ENCODE measurements around the gene SMAD6. TPM values are rescaled to one million over a fixed set of nuclear protein-coding genes. Genes with fewer than 3 reads are reported as not detected.

The SMAD6 gene
- total and polyA plus RNA-seq, 2 experiments from 2014 or later, result 1.6 to 15.7 TPM

DNA sequence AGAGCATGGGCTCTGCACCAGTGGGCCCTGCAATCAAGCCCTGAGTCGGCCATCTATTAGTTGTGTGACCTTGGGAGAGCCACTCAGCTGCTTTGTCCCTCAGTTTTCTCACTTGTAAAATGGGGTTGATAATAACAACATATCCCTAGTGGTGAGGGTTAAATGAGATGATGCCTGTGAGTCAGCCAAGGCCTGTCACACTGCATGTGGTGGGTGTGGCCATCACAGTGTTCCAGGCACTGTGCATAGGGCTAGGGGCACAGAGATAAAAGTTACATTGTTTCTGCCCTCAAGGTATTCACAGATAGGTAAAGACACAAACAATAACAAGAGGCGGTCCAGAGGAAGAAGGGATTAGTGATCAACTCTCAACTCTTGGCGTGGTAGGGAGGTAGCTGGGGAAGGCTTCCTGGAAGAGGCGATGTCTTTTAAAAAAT, 19.5 kb downstream of the SMAD6 start (continued):
- TF ChIP-seq, protein P1, sequence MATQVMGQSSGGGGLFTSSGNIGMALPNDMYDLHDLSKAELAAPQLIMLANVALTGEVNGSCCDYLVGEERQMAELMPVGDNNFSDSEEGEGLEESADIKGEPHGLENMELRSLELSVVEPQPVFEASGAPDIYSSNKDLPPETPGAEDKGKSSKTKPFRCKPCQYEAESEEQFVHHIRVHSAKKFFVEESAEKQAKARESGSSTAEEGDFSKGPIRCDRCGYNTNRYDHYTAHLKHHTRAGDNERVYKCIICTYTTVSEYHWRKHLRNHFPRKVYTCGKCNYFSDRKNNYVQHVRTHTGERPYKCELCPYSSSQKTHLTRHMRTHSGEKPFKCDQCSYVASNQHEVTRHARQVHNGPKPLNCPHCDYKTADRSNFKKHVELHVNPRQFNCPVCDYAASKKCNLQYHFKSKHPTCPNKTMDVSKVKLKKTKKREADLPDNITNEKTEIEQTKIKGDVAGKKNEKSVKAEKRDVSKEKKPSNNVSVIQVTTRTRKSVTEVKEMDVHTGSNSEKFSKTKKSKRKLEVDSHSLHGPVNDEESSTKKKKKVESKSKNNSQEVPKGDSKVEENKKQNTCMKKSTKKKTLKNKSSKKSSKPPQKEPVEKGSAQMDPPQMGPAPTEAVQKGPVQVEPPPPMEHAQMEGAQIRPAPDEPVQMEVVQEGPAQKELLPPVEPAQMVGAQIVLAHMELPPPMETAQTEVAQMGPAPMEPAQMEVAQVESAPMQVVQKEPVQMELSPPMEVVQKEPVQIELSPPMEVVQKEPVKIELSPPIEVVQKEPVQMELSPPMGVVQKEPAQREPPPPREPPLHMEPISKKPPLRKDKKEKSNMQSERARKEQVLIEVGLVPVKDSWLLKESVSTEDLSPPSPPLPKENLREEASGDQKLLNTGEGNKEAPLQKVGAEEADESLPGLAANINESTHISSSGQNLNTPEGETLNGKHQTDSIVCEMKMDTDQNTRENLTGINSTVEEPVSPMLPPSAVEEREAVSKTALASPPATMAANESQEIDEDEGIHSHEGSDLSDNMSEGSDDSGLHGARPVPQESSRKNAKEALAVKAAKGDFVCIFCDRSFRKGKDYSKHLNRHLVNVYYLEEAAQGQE (IDR thresholded peaks at IDR 0.05; ENCODE audit: unreplicated experiment), result no peak

- no peaks in the 10 kb centered on the region; the same call in 2 of the 3 replicates for H3K4me1 Mint-ChIP-seq
- no peaks in the 10 kb centered on the region for H3K9me3 Mint-ChIP-seq
- Histone ChIP-seq H3K4me2 (no peak overlapping the region), H4K20me1 (replicated peaks; ENCODE audit: insufficient read depth) (no peaks in the 10 kb centered on the region), H3K36me3 (ENCODE audit: insufficient read depth) (no peaks in the 10 kb centered on the region; the same call in 1 of the 2 replicates), H3K79me2 (replicated peaks; ENCODE audit: insufficient read depth) (no peaks in the 10 kb centered on the region), H3K4me1 (ENCODE audit: insufficient read depth) (no peaks in the 10 kb centered on the region), H3K9me2 (ENCODE audit: insufficient read depth) (no peaks in the 10 kb centered on the region), H2AFZ (no peak overlapping the region), H3F3A (replicated peaks; ENCODE audit: low read depth) (no peaks in the 10 kb centered on the region), H3K27ac (ENCODE audit: low read depth) (no peak overlapping the region), H3K27me3 (ENCODE audit: insufficient read depth) (no peaks in the 10 kb centered on the region), H3K4me3 (no peak overlapping the region)
- H3K27ac Mint-ChIP-seq, result no peak overlapping the region
- ATAC-seq (no peak), DNase-seq (ENCODE audit: low spot score) (no peak)
- no peaks in the 10 kb centered on the region for H3K36me3 Mint-ChIP-seq (ENCODE audit: low read depth)
- peaks cover 2% of the 10 kb centered on the region for H3K27me3 Mint-ChIP-seq (ENCODE audit: insufficient read depth, low read depth, poor library complexity)
- no peak overlapping the region for H3K4me3 Mint-ChIP-seq
- TF ChIP-seq CREB1 (CRISPR knock-in tag; IDR thresholded peaks at IDR 0.05; ENCODE audit: low read depth) (no peak), STAT1 (IDR thresholded peaks at IDR 0.05; ENCODE audit: unreplicated experiment) (no peak), ZNF114 (CRISPR knock-in tag; IDR thresholded peaks at IDR 0.05) (no peak), ZNF462 (CRISPR knock-in tag; IDR thresholded peaks at IDR 0.05) (no peak), EZH2phosphoT487 (IDR thresholded peaks at IDR 0.05; ENCODE audit: unreplicated experiment) (no peak), EZH2 (IDR thresholded peaks at IDR 0.05; ENCODE audit: low read depth, unreplicated experiment) (no peak), POLR2AphosphoS5 (IDR thresholded peaks at IDR 0.05; ENCODE audit: low read depth) (no peak), NANOG (IDR thresholded peaks at IDR 0.05; ENCODE audit: borderline replicate concordance) (no peak)
- TF ChIP-seq, protein P1 (IDR thresholded peaks at IDR 0.05; ENCODE audit: unreplicated experiment), result no peak
- TF ChIP-seq, protein P2, sequence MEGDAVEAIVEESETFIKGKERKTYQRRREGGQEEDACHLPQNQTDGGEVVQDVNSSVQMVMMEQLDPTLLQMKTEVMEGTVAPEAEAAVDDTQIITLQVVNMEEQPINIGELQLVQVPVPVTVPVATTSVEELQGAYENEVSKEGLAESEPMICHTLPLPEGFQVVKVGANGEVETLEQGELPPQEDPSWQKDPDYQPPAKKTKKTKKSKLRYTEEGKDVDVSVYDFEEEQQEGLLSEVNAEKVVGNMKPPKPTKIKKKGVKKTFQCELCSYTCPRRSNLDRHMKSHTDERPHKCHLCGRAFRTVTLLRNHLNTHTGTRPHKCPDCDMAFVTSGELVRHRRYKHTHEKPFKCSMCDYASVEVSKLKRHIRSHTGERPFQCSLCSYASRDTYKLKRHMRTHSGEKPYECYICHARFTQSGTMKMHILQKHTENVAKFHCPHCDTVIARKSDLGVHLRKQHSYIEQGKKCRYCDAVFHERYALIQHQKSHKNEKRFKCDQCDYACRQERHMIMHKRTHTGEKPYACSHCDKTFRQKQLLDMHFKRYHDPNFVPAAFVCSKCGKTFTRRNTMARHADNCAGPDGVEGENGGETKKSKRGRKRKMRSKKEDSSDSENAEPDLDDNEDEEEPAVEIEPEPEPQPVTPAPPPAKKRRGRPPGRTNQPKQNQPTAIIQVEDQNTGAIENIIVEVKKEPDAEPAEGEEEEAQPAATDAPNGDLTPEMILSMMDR (conservative IDR thresholded peaks at IDR 0.05; ENCODE audit: low read depth in 2 of 2), result no peak
Measured at GRCh38 chr15:66721954-66722353, 19.9 kb downstream of the SMAD6 start.
